Spinal cord (tissue), 10 donors: ENCODE results near the gene HOXD8. TPM values are rescaled to one million over a fixed set of nuclear protein-coding genes. Genes with fewer than 3 reads are reported as not detected.
A peak's percentile ranks its signal among the peaks of the same experiment; 100 is the strongest.

Source experiments
- DNase-seq, 6 donors: peaks; one replicate each; pipeline versions ENCODE4 v3.0.0 to v3.0.0-alpha.2; 2013 to 2015; ENCODE audit warnings: low spot score in 6 of 6, low read depth in 4 of 6
- H3K27ac ChIP-seq: one replicate; pipeline ENCODE4 v1.5.1; 2013; ENCODE audit warnings: low read depth, low read length, control low read depth
- H3K27me3 ChIP-seq: one replicate; pipeline ENCODE4 v1.6.1; 2013; ENCODE audit warnings: low read length; ENCODE audit not compliant: control insufficient read depth, insufficient read depth
- H3K36me3 ChIP-seq: one replicate; pipeline ENCODE4 v1.6.1; 2013; ENCODE audit warnings: low read length; ENCODE audit not compliant: control insufficient read depth, insufficient read depth
- H3K4me1 ChIP-seq: one replicate; pipeline ENCODE4 v1.6.1; 2013; ENCODE audit warnings: low read length; ENCODE audit not compliant: control insufficient read depth, insufficient read depth
- H3K4me3 ChIP-seq: one replicate; pipeline ENCODE4 v1.5.1; 2013; ENCODE audit warnings: low read depth, low read length, control low read depth
- H3K9me3 ChIP-seq: one replicate; pipeline ENCODE4 v1.6.1; 2013; ENCODE audit warnings: low read length; ENCODE audit not compliant: control insufficient read depth, insufficient read depth
- WGBS: methylation state at CpG from one replicate; pipeline ENCODE4 v1.1.5; 2013; ENCODE audit warnings: missing lambda C conversion rate; ENCODE audit not compliant: insufficient coverage; 5-methylcytosine and 5-hydroxymethylcytosine counted together
- polyA plus RNA-seq, 2 donors: library from polyadenylated mRNA; unstranded; fragments of 120-200 nt; gene quantifications; one replicate each; pipeline ENCODE4 v1.2.1, GENCODE V29; 2013; ENCODE audit not compliant: insufficient read length in 2 of 2
- total RNA-seq, 2 donors: library from RNA; depleted of rRNA in 1 of 2; stranded (reverse); fragments of 120-200 nt in 1 of 2; fragments of >200 nt in 1 of 2; gene quantifications; one replicate each; pipeline versions ENCODE4 v1.2.3 to v1.2.4, GENCODE V29; 2013 to 2014
- donor health status: healthy.

HOXD8 gene
- total and polyA plus RNA-seq, 4 donors, result 10.5 to 42.7 (median 21.4) TPM

- peak in 4 of 6 donors; percentile 77 to 99 (median 82) for DNase-seq
- no peaks in the 10 kb centered on the region for H3K27me3 ChIP-seq
- WGBS, result 0% methylated on average over 62 of the region's 71 CpGs
- peak overlapping the region; percentile 91 for H3K27ac ChIP-seq
- no peaks in the 10 kb centered on the region for H3K9me3 ChIP-seq
- peaks cover 33% of the 10 kb centered on the region for H3K4me1 ChIP-seq
- H3K36me3 ChIP-seq, result peaks cover 7% of the 10 kb centered on the region
- peak overlapping the region; percentile 84 for H3K4me3 ChIP-seq
Measured at GRCh38 chr2:176136374-176137251, 7.1 kb downstream of the HOXD8 start.

GRCh38 chr2:176137252-176137580, 7.7 kb downstream of the HOXD8 start:
- 6% methylated on average over 2 of the region's 2 CpGs for WGBS
- Histone ChIP-seq H3K36me3 (peaks cover 7% of the 10 kb centered on the region), H3K4me3 (peak overlapping the region; percentile 84), H3K4me1 (peaks cover 35% of the 10 kb centered on the region), H3K27me3 (no peaks in the 10 kb centered on the region), H3K9me3 (no peaks in the 10 kb centered on the region), H3K27ac (peak overlapping the region; percentile 91)
- DNase-seq, result peak in 1 of 6 donors; percentile 76

DNA sequence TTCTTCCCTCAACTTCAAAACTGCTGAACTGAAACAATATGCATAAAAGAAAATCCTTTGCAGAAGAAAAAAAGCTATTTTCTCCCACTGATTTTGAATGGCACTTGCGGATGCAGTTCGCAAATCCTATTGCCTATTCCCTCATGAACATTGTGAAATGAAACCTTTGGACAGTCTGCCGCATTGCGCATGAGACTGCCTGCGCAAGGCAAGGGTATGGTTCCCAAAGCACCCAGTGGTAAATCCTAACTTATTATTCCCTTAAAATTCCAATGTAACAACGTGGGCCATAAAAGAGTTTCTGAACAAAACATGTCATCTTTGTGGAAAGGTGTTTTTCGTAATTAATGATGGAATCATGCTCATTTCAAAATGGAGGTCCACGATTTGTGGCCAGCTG, 8.4 kb downstream of the HOXD8 start:
- Histone ChIP-seq H3K4me1 (peaks cover 39% of the 10 kb centered on the region), H3K36me3 (peaks cover 7% of the 10 kb centered on the region), H3K27ac (peak overlapping the region; percentile 91), H3K9me3 (no peaks in the 10 kb centered on the region), H3K27me3 (no peaks in the 10 kb centered on the region), H3K4me3 (peak overlapping the region; percentile 84)
- 21% methylated on average over 5 of the region's 8 CpGs for WGBS
- DNase-seq, result peak in 2 of 6 donors; percentile 48 to 87

DNA sequence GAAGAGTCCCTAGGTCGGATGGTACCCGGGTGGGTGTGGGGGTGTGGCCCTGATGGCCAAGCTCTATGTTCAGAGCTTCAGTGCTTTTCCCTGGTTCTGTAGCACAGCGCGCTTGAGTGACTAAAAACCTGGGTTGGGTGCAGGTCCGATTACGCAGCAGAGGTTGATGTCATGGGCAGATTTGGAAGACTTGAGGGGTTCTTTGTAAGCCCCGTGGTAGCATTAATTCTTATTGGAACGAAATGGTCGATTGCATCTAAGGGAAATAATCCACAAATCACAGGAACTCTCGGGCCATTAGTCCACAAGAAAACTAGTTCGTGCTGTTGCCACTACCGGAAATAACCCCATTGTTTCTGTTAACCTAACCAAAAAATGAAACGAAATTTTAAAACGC, 9.0 kb downstream of the HOXD8 start:
- H3K9me3 ChIP-seq, result no peaks in the 10 kb centered on the region
- peak overlapping the region; percentile 84 for H3K4me3 ChIP-seq
- H3K27me3 ChIP-seq, result no peaks in the 10 kb centered on the region
- DNase-seq, result peak in 2 of 6 donors; percentile 47 to 84
- H3K36me3 ChIP-seq, result peaks cover 7% of the 10 kb centered on the region
- H3K4me1 ChIP-seq, result peaks cover 36% of the 10 kb centered on the region
- H3K27ac ChIP-seq, result peak overlapping the region; percentile 91
- 4% methylated on average over 11 of the region's 14 CpGs for WGBS

DNA sequence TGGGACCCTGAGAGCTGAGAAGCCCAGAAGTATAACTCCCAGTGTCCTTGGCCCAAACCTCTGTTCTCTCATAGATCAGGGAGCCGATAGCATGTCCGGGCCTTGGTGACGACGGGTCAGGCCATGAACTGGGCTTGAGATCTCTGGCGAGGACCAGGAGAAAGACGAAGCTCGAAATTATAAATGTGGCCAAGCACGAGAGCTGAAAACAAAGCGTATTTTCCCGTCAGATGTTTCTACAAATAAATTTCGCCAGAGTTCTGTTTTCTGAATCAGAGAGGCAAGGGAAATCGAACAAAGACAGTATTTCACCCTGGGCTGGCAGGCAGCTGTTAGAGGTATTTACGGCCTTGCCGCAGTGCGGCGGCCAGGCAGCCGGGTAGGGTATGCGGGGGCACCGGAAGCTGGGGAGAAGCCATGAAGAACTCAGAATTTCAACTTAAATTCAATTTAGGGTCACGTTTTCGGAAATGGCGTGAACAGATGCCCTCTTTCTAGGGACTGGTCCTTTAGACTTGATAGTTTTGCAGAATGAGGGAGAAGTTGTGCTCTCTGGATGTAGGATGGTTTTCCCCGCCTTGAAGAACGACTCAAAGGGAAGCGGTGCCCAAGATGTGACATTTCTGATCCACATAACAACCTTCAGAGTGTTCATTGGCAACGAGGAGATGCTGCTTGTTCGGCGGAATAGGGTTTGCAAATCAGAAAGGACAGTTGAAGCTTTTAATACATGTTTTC, 9.6 kb downstream of the HOXD8 start:
- WGBS, result 11% methylated on average over 25 of the region's 28 CpGs
- Histone ChIP-seq H3K27me3 (no peaks in the 10 kb centered on the region), H3K4me1 (peaks cover 36% of the 10 kb centered on the region), H3K4me3 (peak overlapping the region; percentile 84), H3K9me3 (no peaks in the 10 kb centered on the region), H3K36me3 (peaks cover 7% of the 10 kb centered on the region), H3K27ac (peak overlapping the region; percentile 91)
- DNase-seq, result peak in 2 of 6 donors; percentile 66 to 88

DNA sequence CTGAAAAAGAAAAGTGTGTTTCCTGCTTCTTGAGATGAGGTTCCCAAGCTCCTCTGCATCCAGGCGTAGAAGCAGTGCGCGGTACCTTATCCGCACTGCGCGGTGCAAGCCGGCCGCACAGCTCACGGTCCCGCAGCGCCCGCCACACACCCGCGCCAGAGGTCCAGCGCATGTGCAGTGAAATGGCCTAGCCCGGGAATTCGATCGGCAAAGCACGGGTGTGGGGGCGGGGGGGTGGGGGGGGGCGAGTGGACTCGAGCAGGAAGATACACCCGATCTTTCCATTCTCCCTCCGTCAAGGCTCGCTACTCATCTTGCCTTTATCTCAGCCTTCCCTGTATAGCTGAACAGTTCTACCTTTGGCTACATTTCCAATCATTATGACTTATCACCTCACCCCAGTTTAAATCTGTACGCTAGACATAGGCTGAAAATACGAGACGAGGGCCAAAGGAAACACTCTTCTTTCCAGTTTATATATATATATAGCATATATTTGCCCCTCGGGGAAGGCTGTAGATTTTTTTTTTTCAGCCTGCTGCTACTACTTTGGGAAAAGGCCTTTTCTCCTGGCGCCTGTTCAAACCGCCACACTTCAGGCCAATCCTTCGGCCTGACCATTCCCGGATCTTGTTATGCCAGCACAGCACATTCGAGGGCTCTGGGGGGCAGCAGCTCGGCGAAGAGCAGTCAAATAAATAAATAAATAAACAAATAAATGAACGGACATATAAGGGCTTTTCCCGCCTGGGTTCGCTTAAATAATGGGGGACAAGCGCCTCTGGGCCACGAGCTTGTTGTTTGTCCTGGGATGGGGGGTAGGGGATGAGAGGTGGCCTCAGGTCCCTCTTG, 10.4 kb downstream of the HOXD8 start:
- peaks cover 7% of the 10 kb centered on the region for H3K36me3 ChIP-seq
- H3K27me3 ChIP-seq, result no peaks in the 10 kb centered on the region
- peak in 2 of 6 donors; percentile 77 to 84 for DNase-seq
- peak overlapping the region; percentile 91 for H3K27ac ChIP-seq
- H3K4me3 ChIP-seq, result peak overlapping the region; percentile 84
- H3K9me3 ChIP-seq, result no peaks in the 10 kb centered on the region
- WGBS, result 7% methylated on average over 15 of the region's 41 CpGs
- H3K4me1 ChIP-seq, result peaks cover 32% of the 10 kb centered on the region

DNA sequence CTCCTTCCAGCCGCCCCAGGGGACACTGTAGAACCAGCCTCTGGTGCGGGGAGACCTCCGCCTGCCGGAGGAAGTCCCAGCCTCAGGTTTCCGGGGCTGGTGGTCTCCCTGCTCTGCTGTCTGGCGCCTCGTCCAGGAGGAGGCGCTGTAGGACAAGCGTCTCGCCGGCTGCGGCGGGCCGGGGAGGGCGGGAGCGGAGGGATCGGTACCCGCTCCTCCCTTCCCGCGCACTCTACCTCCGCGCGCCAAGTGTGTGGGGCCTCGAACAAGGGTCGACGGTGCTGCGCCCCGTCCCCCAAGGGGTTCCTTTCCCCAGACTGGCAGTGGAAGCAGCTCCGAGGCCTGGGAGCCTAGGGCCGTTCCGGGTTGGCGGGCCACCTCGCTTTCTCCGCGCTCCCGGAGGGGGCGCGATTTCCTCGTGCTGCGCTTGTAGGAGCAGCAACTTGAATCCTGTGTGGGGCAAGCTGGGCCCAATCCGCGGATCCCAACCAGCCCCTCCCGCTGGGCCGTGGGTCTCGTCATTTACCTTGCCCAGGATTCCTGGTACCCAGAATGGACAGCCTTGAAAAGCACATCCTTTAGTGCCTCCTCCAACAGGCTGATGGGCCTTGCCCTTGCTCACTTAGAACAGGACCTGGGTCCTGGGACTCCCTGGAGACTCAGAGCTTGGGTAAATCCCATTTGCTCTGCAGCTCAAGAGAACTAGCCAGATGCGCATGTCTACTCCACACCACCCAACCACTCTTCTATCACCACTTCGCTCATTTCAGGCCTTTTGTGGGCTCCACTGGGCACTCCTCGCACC, 11.2 kb downstream of the HOXD8 start:
- 5% methylated on average over 48 of the region's 48 CpGs for WGBS
- H3K27me3 ChIP-seq, result no peaks in the 10 kb centered on the region
- H3K36me3 ChIP-seq, result peaks cover 7% of the 10 kb centered on the region
- peaks cover 31% of the 10 kb centered on the region for H3K4me1 ChIP-seq
- DNase-seq, result peak in 3 of 6 donors; percentile 84 to 95 (median 94)
- no peaks in the 10 kb centered on the region for H3K9me3 ChIP-seq
- H3K4me3 ChIP-seq, result peak overlapping the region; percentile 84
- H3K27ac ChIP-seq, result peak overlapping the region; percentile 91

DNA sequence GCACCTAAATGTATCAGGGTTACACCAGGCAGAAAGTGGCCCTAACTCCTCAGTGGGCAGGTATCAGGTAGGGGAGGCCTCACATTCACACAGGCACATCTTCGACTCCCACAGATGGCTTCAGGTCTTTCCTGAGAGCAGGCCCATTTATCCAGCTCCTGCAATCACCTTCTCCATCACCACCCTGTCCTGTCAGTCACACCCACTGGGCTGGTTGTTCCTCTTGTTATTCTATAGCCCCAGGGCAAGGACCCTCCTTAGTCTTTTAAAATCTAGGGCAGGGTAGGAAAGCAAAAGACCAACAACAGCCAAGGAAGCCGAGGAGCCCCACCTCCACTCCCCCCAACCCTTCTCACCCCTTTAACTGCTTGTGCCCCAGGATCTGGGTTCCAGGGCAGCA, 12.8 kb downstream of the HOXD8 start:
- WGBS, result 50% methylated on average over 1 of the region's 2 CpGs
- no peaks in the 10 kb centered on the region for H3K27me3 ChIP-seq

More for the DNA sequence above, 12.8 kb downstream of the HOXD8 start:
- Histone ChIP-seq H3K9me3 (no peaks in the 10 kb centered on the region), H3K36me3 (peaks cover 11% of the 10 kb centered on the region), H3K27ac (no peak overlapping the region), H3K4me3 (no peak overlapping the region), H3K4me1 (peaks cover 39% of the 10 kb centered on the region)
- DNase-seq, result no peak
